Upper lobe of right lung (tissue), 1 donor: ENCODE measurements around the gene ATP1A4. TPM values are rescaled to one million over a fixed set of nuclear protein-coding genes. Genes with fewer than 3 reads are reported as not detected.
A peak's percentile ranks its signal among the peaks of the same experiment; 100 is the strongest.

Experiments
- ATAC-seq: fragments of 200-7000 bp; cut with Tn5 transposase; one replicate; pipeline ENCODE4 v1.9.1; 2020; ENCODE audit warnings: mild to moderate bottlenecking, moderate library complexity
- DNase-seq: peaks from one replicate; pipeline ENCODE4 v3.0.0-alpha.2; 2020
- H3K27ac ChIP-seq: fragments of 200-600 bp; one replicate; pipeline ENCODE4 v1.8.0; 2022
- H3K27me3 ChIP-seq: fragments of 200-600 bp; one replicate; pipeline ENCODE4 v1.8.0; 2022; ENCODE audit warnings: mild to moderate bottlenecking
- H3K36me3 ChIP-seq: fragments of 200-600 bp; one replicate; pipeline ENCODE4 v1.8.0; 2022
- H3K4me1 ChIP-seq: fragments of 200-600 bp; one replicate; pipeline ENCODE4 v1.8.0; 2022
- H3K4me3 ChIP-seq: fragments of 200-600 bp; one replicate; pipeline ENCODE4 v1.8.0; 2022; ENCODE audit warnings: mild to moderate bottlenecking
- H3K9me3 ChIP-seq: fragments of 200-600 bp; one replicate; pipeline ENCODE4 v1.8.0; 2022
- CTCF ChIP-seq: fragments of 200-600 bp; IDR thresholded peaks from one replicate; pipeline ENCODE4 v1.8.0; 2022; ENCODE audit warnings: antibody characterized with exemption
- intact Hi-C: fragments of 100-400 bp; cut with DNase I; formaldehyde crosslinking; loops from one replicate; pipeline ENCODE4 v1.11.0; 2022
- long read RNA-seq: library from polyadenylated mRNA; unstranded; transcript quantifications from one replicate; pipeline ENCODE4 v2.0.0, GENCODE V29; 2021
- total RNA-seq: library from RNA; stranded (reverse); fragmentation: NEBNext Ultra II Directional; extraction: Animal tissue kit (Norgen Biotek cat#: 25700); gene quantifications from one replicate; pipeline ENCODE4 v1.2.1, GENCODE V29; 2021
- donor health status: DM: no; HTN: yes; CAD: no; lungs with severe emphysema.

ATP1A4 gene
- total RNA-seq = 0.96 TPM
- long read RNA-seq = 0 reads

GRCh38 chr1:160151303-160151702 is at the start of gene ATP1A4:
Gene ATP1A4, plus strand, starts transcription at chr1:160151603. Its CDS starts 438 bp downstream, at chr1:160152041.
- DNase-seq (no peak), ATAC-seq (no peak)
- Histone ChIP-seq H3K4me1 (no peaks in the 10 kb centered on the region), H3K4me3 (no peak within 1 kb of the TSS), H3K27me3 (no peaks in the 10 kb centered on the region), H3K9me3 (no peaks in the 10 kb centered on the region), H3K36me3 (no peaks in the 10 kb centered on the region), H3K27ac (no peak within 1 kb of the TSS)
- intact Hi-C loops = no loop called here
- no peak for TF ChIP-seq CTCF

GRCh38 chr1:160101717-160102522 is 49.5 kb upstream of the ATP1A4 start:
- DNase-seq (no peak), ATAC-seq (no peak)
- H3K9me3 ChIP-seq = no peaks in the 10 kb centered on the region
- intact Hi-C loops = loop anchor here (5.0 kb wide), 1 partner anchor 190 kb away; no protein-coding TSS in a partner anchor
- H3K27me3 ChIP-seq = no peaks in the 10 kb centered on the region
- H3K4me1 ChIP-seq = peaks cover 19% of the 10 kb centered on the region
- H3K36me3 ChIP-seq = no peaks in the 10 kb centered on the region
- H3K4me3 ChIP-seq = no peak overlapping the region
- peak overlapping the region; percentile 63 for H3K27ac ChIP-seq
- no peak for TF ChIP-seq CTCF

GRCh38 chr1:160103658-160104408 is 47.6 kb upstream of the ATP1A4 start:
- Histone ChIP-seq H3K27ac (no peak overlapping the region), H3K4me3 (no peak overlapping the region), H3K27me3 (no peaks in the 10 kb centered on the region), H3K9me3 (no peaks in the 10 kb centered on the region), H3K4me1 (peaks cover 10% of the 10 kb centered on the region), H3K36me3 (no peaks in the 10 kb centered on the region)
- DNase-seq = peak; percentile 30
- intact Hi-C loops = loop anchor here (5.0 kb wide), 1 partner anchor 188 kb away; no protein-coding TSS in a partner anchor
- no peak for ATAC-seq
- no peak for TF ChIP-seq CTCF

GRCh38 chr1:160104486-160104885 is 46.9 kb upstream of the ATP1A4 start:
- Histone ChIP-seq H3K36me3 (no peaks in the 10 kb centered on the region), H3K27me3 (no peaks in the 10 kb centered on the region), H3K4me1 (peaks cover 7% of the 10 kb centered on the region), H3K4me3 (no peak overlapping the region), H3K27ac (no peak overlapping the region), H3K9me3 (no peaks in the 10 kb centered on the region)
- DNase-seq (no peak), ATAC-seq (peak; percentile 48)
- intact Hi-C loops = loop anchor here (5.0 kb wide), 1 partner anchor 188 kb away; no protein-coding TSS in a partner anchor
- TF ChIP-seq CTCF = no peak

GRCh38 chr1:160105155-160105554 is 46.2 kb upstream of the ATP1A4 start:
- intact Hi-C loops = no loop called here
- Histone ChIP-seq H3K27me3 (no peaks in the 10 kb centered on the region), H3K4me1 (peaks cover 5% of the 10 kb centered on the region), H3K36me3 (no peaks in the 10 kb centered on the region), H3K27ac (no peak overlapping the region), H3K4me3 (no peak overlapping the region), H3K9me3 (no peaks in the 10 kb centered on the region)
- TF ChIP-seq CTCF = no peak
- no peak for DNase-seq
- no peak for ATAC-seq
